ENCODE results near the gene ESPN.
A peak's percentile ranks its signal among the peaks of the same experiment; 100 is the strongest.
"Not testable (repeated sequence)": the region's sequence is repeated elsewhere in the genome, so short reads cannot be mapped to it uniquely, and the experiment has no call there.

Gene ESPN

GRCh38 chr1:6424619-6425593 is at the start of gene ESPN:
ESPN (plus strand) TSS chr1:6424776; CDS start chr1:6424956, 180 bp downstream.
- DNase-seq: peak; percentile 32

GRCh38 chr1:6378096-6378746 is 46.4 kb upstream of the ESPN start:
- DNase-seq: peak; percentile 74

- no peak for DNase-seq
Measured at GRCh38 chr1:6380037-6380436, 44.5 kb upstream of the ESPN start.

- DNase-seq: no peak
Measured at GRCh38 chr1:6384135-6384534, 40.4 kb upstream of the ESPN start.

- DNase-seq: peak; percentile 34
Measured at GRCh38 chr1:6384962-6385361, 39.6 kb upstream of the ESPN start.

- peak; percentile 71 for DNase-seq
Measured at GRCh38 chr1:6385488-6386191, 38.9 kb upstream of the ESPN start.

- peak; percentile 11 for DNase-seq
Measured at GRCh38 chr1:6386371-6386949, 38.1 kb upstream of the ESPN start.

GRCh38 chr1:6389971-6390370 is 34.6 kb upstream of the ESPN start:
- DNase-seq: no peak

GRCh38 chr1:6391951-6392808 is 32.4 kb upstream of the ESPN start:
- DNase-seq: peak; percentile 48

GRCh38 chr1:6392809-6393399 is 31.7 kb upstream of the ESPN start:
- DNase-seq: peak; percentile 49

GRCh38 chr1:6393400-6394187 is 31.0 kb upstream of the ESPN start, which contains the start of gene ACOT7:
ACOT7 (minus strand) TSS chr1:6393767; CDS start chr1:6393399, 368 bp downstream.
- DNase-seq: peak; percentile 91

GRCh38 chr1:6395130-6395529 is 29.4 kb upstream of the ESPN start:
- not testable (repeated sequence) for DNase-seq

- not testable (repeated sequence) for DNase-seq
Measured at GRCh38 chr1:6395781-6396244, 28.8 kb upstream of the ESPN start.

- no peak for DNase-seq
Measured at GRCh38 chr1:6396998-6397397, 27.6 kb upstream of the ESPN start.

- DNase-seq: no peak
Measured at GRCh38 chr1:6397844-6398441, 26.6 kb upstream of the ESPN start.

GRCh38 chr1:6399294-6399693 is 25.3 kb upstream of the ESPN start:
- no peak for DNase-seq

- no peak for DNase-seq
Measured at GRCh38 chr1:6401673-6402072, 22.9 kb upstream of the ESPN start.

- no peak for DNase-seq
Measured at GRCh38 chr1:6408023-6408422, 16.6 kb upstream of the ESPN start.

GRCh38 chr1:6409053-6409452 is 15.5 kb upstream of the ESPN start:
- no peak for DNase-seq

- DNase-seq: no peak
Measured at GRCh38 chr1:6409733-6410132, 14.8 kb upstream of the ESPN start.
